Mesenchymal stem cell (in vitro differentiated cells and primary cell): ENCODE results near the gene CMYA5.

Experiments
- DNase-seq: peaks from one replicate; pipeline ENCODE4 v3.0.0-alpha.2; 2013
- H2AFZ ChIP-seq: one replicate; pipeline ENCODE4 v1.6.1; 2013; ENCODE audit warnings: low read depth, mild to moderate bottlenecking, control low read depth, inconsistent platforms, low read length, moderate library complexity
- H2AK5ac ChIP-seq: 2 replicates; pipeline ENCODE4 v1.6.1; 2013; ENCODE audit warnings: low read length, moderate library complexity, mild to moderate bottlenecking, inconsistent platforms; ENCODE audit not compliant: severe bottlenecking
- H2BK120ac ChIP-seq: one replicate; pipeline ENCODE4 v1.6.1; 2013; ENCODE audit warnings: low read depth, mild to moderate bottlenecking, inconsistent platforms, low read length, moderate library complexity
- H2BK12ac ChIP-seq, 2 experiments: one replicate each; pipeline ENCODE4 v1.6.1; 2013; ENCODE audit warnings: inconsistent platforms in 2 of 2, low read length in 2 of 2, mild to moderate bottlenecking in 2 of 2, moderate library complexity in 2 of 2, control low read depth in 1 of 2
- H2BK15ac ChIP-seq: one replicate; pipeline ENCODE4 v1.6.1; 2013; ENCODE audit warnings: mild to moderate bottlenecking, low read depth, inconsistent platforms; ENCODE audit not compliant: poor library complexity, severe bottlenecking
- H2BK5ac ChIP-seq: 2 replicates; pipeline ENCODE4 v1.6.1; 2013; ENCODE audit warnings: low read depth, mild to moderate bottlenecking, low read length, control low read depth, inconsistent platforms; ENCODE audit not compliant: poor library complexity, severe bottlenecking
- H3K14ac ChIP-seq, 2 experiments: one replicate each; pipeline ENCODE4 v1.6.1; 2013; ENCODE audit warnings: inconsistent platforms in 2 of 2, low read length in 2 of 2, control low read depth in 1 of 2, mild to moderate bottlenecking in 1 of 2, moderate library complexity in 1 of 2
- H3K18ac ChIP-seq, 2 experiments: one replicate each; pipeline ENCODE4 v1.6.1; 2013; ENCODE audit warnings: inconsistent platforms in 2 of 2, low read length in 2 of 2, control low read depth in 1 of 2, low read depth in 1 of 2, mild to moderate bottlenecking in 1 of 2
- H3K23ac ChIP-seq, 2 experiments: one replicate each; pipeline ENCODE4 v1.6.1; 2013; ENCODE audit warnings: inconsistent platforms in 2 of 2, low read length in 2 of 2, mild to moderate bottlenecking in 2 of 2, moderate library complexity in 2 of 2, control low read depth in 1 of 2
- H3K27ac ChIP-seq: 2 replicates; pipeline ENCODE4 v1.5.1; 2013; ENCODE audit warnings: mild to moderate bottlenecking, moderate library complexity, low read length, control low read depth, inconsistent platforms; ENCODE audit not compliant: poor library complexity, severe bottlenecking
- H3K27me3 ChIP-seq, 2 experiments: 2 replicates each; pipeline versions ENCODE4 v1.6.1 to v1.7.0; 2013; ENCODE audit warnings: low read length in 2 of 2, mild to moderate bottlenecking in 2 of 2, moderate library complexity in 2 of 2, control low read depth in 1 of 2, inconsistent platforms in 1 of 2; ENCODE audit not compliant: control insufficient read depth in 1 of 2, insufficient read depth in 1 of 2
- H3K36me3 ChIP-seq, 2 experiments: 2 replicates each; pipeline versions ENCODE4 v1.6.1 to v1.7.0; 2013; ENCODE audit warnings: low read length in 2 of 2, control low read depth in 1 of 2, inconsistent platforms in 1 of 2, low read depth in 1 of 2, mild to moderate bottlenecking in 1 of 2; ENCODE audit not compliant: insufficient read depth in 2 of 2, control insufficient read depth in 1 of 2
- H3K4ac ChIP-seq, 2 experiments: one replicate each; pipeline ENCODE4 v1.6.1; 2013; ENCODE audit warnings: inconsistent platforms in 2 of 2, low read length in 2 of 2, mild to moderate bottlenecking in 2 of 2, moderate library complexity in 2 of 2, control low read depth in 1 of 2, low read depth in 1 of 2
- H3K4me1 ChIP-seq: 2 replicates; pipeline ENCODE4 v1.6.1; 2013; ENCODE audit warnings: low read depth, low read length, control low read depth; ENCODE audit not compliant: control insufficient read depth, insufficient read depth
- H3K4me2 ChIP-seq: 2 replicates; pipeline ENCODE4 v1.6.1; 2013; ENCODE audit warnings: low read length, mild to moderate bottlenecking, inconsistent platforms; ENCODE audit not compliant: poor library complexity, severe bottlenecking
- H3K4me3 ChIP-seq, 2 experiments: 2 replicates each; pipeline versions ENCODE4 v1.5.1 to v1.7.0; 2013; ENCODE audit warnings: low read length in 2 of 2, mild to moderate bottlenecking in 2 of 2, control low read depth in 1 of 2, low read depth in 1 of 2; ENCODE audit not compliant: insufficient read depth in 1 of 2
- H3K79me1 ChIP-seq: replicated peaks from 2 replicates; pipeline ENCODE4 v1.6.1; 2013; ENCODE audit warnings: mild to moderate bottlenecking, control low read depth, low read length, inconsistent platforms; ENCODE audit not compliant: poor library complexity, severe bottlenecking
- H3K9ac ChIP-seq: 2 replicates; pipeline ENCODE4 v1.7.0; 2013; ENCODE audit warnings: mild to moderate bottlenecking, low read length, moderate library complexity
- H3K9me3 ChIP-seq: 2 replicates; pipeline ENCODE4 v1.7.0; 2013; ENCODE audit warnings: mild to moderate bottlenecking, low read length; ENCODE audit not compliant: control insufficient read depth
- H4K8ac ChIP-seq: one replicate; pipeline ENCODE4 v1.6.1; 2013; ENCODE audit warnings: inconsistent platforms, mild to moderate bottlenecking, low read length, moderate library complexity
- H4K91ac ChIP-seq: one replicate; pipeline ENCODE4 v1.6.1; 2013; ENCODE audit warnings: mild to moderate bottlenecking, low read length, inconsistent platforms
- WGBS: methylation state at CpG from one replicate; pipeline ENCODE4 v1.1.7; 2013; ENCODE audit warnings: mixed read lengths; 5-methylcytosine and 5-hydroxymethylcytosine counted together

CMYA5 gene

DNA sequence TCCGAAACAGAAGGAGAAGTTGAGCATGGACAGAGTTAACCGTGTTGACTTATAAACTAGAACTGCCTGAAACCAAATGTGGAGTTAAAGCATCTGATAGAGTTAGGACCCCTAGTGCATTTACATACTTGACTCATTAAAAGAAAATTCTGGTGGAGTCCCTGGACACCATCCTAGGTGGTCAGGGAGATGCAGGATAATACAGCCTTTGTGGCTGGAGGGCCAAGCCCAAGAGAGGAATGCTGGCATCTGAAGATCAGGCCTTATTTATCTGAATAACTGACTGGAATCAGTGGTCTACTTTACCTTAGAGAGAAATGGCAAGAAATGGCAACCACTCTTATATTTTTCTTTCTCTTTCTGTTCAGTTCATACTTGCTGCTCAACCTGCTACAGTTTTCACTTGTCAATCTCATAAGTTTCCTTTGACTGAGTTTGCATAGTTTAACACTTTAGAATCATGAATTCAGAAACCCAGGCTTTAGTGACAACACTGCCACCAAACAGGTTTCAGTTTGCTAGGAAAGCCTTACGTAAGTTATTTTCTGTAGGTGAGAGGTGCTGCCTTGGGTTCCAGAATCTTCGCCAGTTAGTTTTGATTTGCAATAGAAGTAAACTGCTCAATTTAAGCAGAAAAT lies 10.2 kb downstream of the CMYA5 start:
- H3K9me3 ChIP-seq, result no peaks in the 10 kb centered on the region
- H3K27ac ChIP-seq, result no peak overlapping the region
- 97% methylated on average over 4 of the region's 4 CpGs for WGBS

DNA sequence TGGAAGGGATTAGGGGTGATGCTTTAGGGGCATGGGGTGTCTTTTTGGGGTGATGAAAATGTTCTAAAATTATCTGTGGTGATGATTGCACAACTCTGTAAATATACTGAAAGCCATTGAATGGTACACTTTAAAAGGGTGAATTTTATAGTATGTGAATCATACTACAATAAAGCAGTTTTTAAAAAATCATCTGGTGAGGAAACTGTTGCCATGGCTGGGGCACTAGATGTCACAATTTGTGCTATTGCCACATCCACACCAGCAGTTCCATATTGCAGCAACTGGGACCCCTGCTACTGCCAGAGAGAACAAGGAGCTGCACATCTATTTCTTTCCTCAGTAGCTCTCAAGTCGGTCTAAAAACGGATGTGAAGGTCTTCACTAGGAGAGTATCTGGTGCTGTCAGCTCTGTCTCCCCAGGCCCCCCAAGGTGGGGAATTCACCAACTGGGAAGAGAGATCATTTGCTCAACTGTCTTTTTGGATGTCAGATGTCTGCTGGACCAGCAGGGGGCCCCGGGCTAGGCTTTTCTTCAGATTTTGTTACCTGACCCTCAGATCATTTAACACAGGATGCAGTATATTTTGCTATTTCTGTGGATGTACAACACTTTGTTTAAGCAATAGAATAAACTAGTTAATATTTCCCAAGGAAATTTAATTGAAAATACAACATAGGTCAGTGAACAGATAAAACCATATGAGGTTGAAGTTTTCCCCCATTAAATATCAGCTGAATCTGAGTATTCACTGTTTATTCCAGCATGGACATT lies 13.2 kb downstream of the CMYA5 start:
- no peak overlapping the region for H2AFZ ChIP-seq
- no peaks in the 10 kb centered on the region for H3K27me3 ChIP-seq
- H3K4me1 ChIP-seq, result no peaks in the 10 kb centered on the region
- H3K27ac ChIP-seq, result no peak overlapping the region
- DNase-seq, result peak; percentile 22
- H3K18ac ChIP-seq, result no peak overlapping the region
- no peak overlapping the region for H4K8ac ChIP-seq
- H3K79me1 ChIP-seq, result no peaks in the 10 kb centered on the region
- H2BK120ac ChIP-seq, result no peak overlapping the region
- H3K9me3 ChIP-seq, result no peaks in the 10 kb centered on the region
- peak overlapping the region; percentile 28 for H3K9ac ChIP-seq
- no peak overlapping the region for H4K91ac ChIP-seq
- no peak overlapping the region for H3K4ac ChIP-seq
- H3K4me3 ChIP-seq, result no peak overlapping the region
- H3K36me3 ChIP-seq, result no peaks in the 10 kb centered on the region
- H2BK12ac ChIP-seq, result no peak overlapping the region
- no peak overlapping the region for H2BK5ac ChIP-seq
- no peak overlapping the region for H2AK5ac ChIP-seq
- no peak overlapping the region for H2BK15ac ChIP-seq
- WGBS, result 38% methylated on average over 3 of the region's 3 CpGs
- no peak overlapping the region for H3K14ac ChIP-seq
- H3K4me2 ChIP-seq, result no peak overlapping the region
- no peak overlapping the region for H3K23ac ChIP-seq

More for the DNA sequence above, 10.2 kb downstream of the CMYA5 start:
- no peak overlapping the region for H2BK12ac ChIP-seq
- no peak overlapping the region for H3K9ac ChIP-seq
- H2BK120ac ChIP-seq, result no peak overlapping the region
- no peak overlapping the region for H3K23ac ChIP-seq
- H3K4me2 ChIP-seq, result no peak overlapping the region
- H3K79me1 ChIP-seq, result no peaks in the 10 kb centered on the region
- no peak overlapping the region for H2AK5ac ChIP-seq
- no peak overlapping the region for H3K14ac ChIP-seq
- no peaks in the 10 kb centered on the region for H3K4me1 ChIP-seq
- no peak overlapping the region for H3K4ac ChIP-seq
- no peak overlapping the region for H2BK15ac ChIP-seq
- no peaks in the 10 kb centered on the region for H3K27me3 ChIP-seq
- H4K8ac ChIP-seq, result no peak overlapping the region
- no peaks in the 10 kb centered on the region for H3K36me3 ChIP-seq
- DNase-seq, result no peak
- no peak overlapping the region for H3K4me3 ChIP-seq
- no peak overlapping the region for H4K91ac ChIP-seq
- H3K18ac ChIP-seq, result no peak overlapping the region
- H2BK5ac ChIP-seq, result no peak overlapping the region
- H2AFZ ChIP-seq, result no peak overlapping the region

DNA sequence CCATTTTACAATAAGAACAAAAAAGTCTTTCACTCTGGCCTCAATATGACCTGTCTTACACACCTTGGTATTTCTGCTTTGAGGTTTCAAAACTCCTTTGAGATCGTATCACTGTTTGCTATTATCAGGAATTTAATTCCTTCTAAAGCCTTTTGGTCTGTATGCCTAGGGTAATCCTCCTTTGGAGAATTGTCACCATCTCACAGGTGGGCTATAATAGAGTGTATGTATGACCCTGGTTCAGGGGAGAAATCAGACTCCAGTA lies 13.7 kb downstream of the CMYA5 start:
- no peak overlapping the region for H3K14ac ChIP-seq
- no peak overlapping the region for H3K4ac ChIP-seq
- no peak overlapping the region for H3K4me3 ChIP-seq
- H3K4me1 ChIP-seq, result no peaks in the 10 kb centered on the region
- H3K4me2 ChIP-seq, result no peak overlapping the region
- DNase-seq, result no peak
- no peaks in the 10 kb centered on the region for H3K79me1 ChIP-seq
- no peak overlapping the region for H4K91ac ChIP-seq
- H3K36me3 ChIP-seq, result no peaks in the 10 kb centered on the region
- H4K8ac ChIP-seq, result no peak overlapping the region
- H2BK12ac ChIP-seq, result no peak overlapping the region
- no peak overlapping the region for H2BK15ac ChIP-seq
- WGBS, result 100% methylated on average over 1 of the region's 1 CpG
- no peaks in the 10 kb centered on the region for H3K9me3 ChIP-seq
- no peak overlapping the region for H2BK120ac ChIP-seq
- H3K9ac ChIP-seq, result no peak overlapping the region
- no peak overlapping the region for H3K27ac ChIP-seq
- no peak overlapping the region for H2BK5ac ChIP-seq
- no peaks in the 10 kb centered on the region for H3K27me3 ChIP-seq
- H2AFZ ChIP-seq, result no peak overlapping the region
- H2AK5ac ChIP-seq, result no peak overlapping the region
- H3K23ac ChIP-seq, result no peak overlapping the region
- no peak overlapping the region for H3K18ac ChIP-seq

DNA sequence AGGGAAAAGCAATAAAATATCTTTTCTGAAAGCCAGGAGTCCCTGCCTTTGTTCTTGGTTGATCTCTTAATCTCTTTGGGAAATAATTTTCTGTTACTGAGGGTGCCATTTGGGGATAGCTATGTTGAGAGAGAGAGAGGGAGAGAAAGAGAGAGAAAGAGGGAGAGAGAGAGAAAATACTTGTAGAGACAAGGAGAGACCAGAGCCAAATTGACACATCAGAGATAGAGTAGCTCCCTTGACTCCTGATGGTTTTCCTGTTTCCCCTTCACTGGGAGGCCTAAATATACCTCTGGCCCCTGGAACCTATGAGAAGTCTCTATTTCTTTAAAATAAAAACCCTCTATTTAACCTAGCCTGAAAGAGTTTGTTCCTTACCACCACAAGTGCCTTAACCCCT lies 14.9 kb downstream of the CMYA5 start:
- H4K91ac ChIP-seq, result no peak overlapping the region
- no peaks in the 10 kb centered on the region for H3K36me3 ChIP-seq
- no peak overlapping the region for H2AK5ac ChIP-seq
- H2BK15ac ChIP-seq, result no peak overlapping the region
- H3K4me2 ChIP-seq, result no peak overlapping the region
- no peak overlapping the region for H3K14ac ChIP-seq
- no peak overlapping the region for H3K27ac ChIP-seq
- H3K4me1 ChIP-seq, result no peaks in the 10 kb centered on the region
- no peak overlapping the region for H2BK5ac ChIP-seq
- no peak overlapping the region for H2BK120ac ChIP-seq
- no peak overlapping the region for H3K18ac ChIP-seq
- no peak overlapping the region for H2BK12ac ChIP-seq
- H3K4ac ChIP-seq, result no peak overlapping the region
- no peak overlapping the region for H2AFZ ChIP-seq
- no peak overlapping the region for H4K8ac ChIP-seq
- no peak for DNase-seq
- H3K9ac ChIP-seq, result no peak overlapping the region
- no peak overlapping the region for H3K23ac ChIP-seq
- H3K27me3 ChIP-seq, result no peaks in the 10 kb centered on the region
- H3K9me3 ChIP-seq, result no peaks in the 10 kb centered on the region
- H3K79me1 ChIP-seq, result no peaks in the 10 kb centered on the region
- H3K4me3 ChIP-seq, result no peak overlapping the region
